ENCODE results near the gene GARIN5A. TPM values are rescaled to one million over a fixed set of nuclear protein-coding genes. Genes with fewer than 3 reads are reported as not detected.
A peak's percentile ranks its signal among the peaks of the same experiment; 100 is the strongest.
"Not testable (repeated sequence)": the region's sequence is repeated elsewhere in the genome, so short reads cannot be mapped to it uniquely, and the experiment has no call there.

Gene GARIN5A
- total and polyA plus RNA-seq, 7 donors = 1.2 to 5.3 (median 2.7) TPM

GRCh38 chr19:50449236-50449899, 27.3 kb downstream of the GARIN5A start:
- H3K4me3 ChIP-seq = no peak overlapping the region
- peaks cover 0 to 88% of the 10 kb centered on the region in 2 donors for H3K36me3 ChIP-seq (ENCODE audit: insufficient read depth in 1 of 2, low read depth in 1 of 2)
- H3K9me3 ChIP-seq = no peaks in the 10 kb centered on the region
- TF ChIP-seq CTCF (IDR thresholded peaks at IDR 0.05) = no peak
- intact Hi-C loops (cut with DNase I) = no loop called here
- ATAC-seq (peak; percentile 52 to 78 (median 68)), DNase-seq (peak in 1 of 2 donors; percentile 63)
- 52 to 71% (median 60%) methylated on average over 14 of the region's 14 CpGs for WGBS, 3 donors
- H3K4me1 ChIP-seq = no peaks in the 10 kb centered on the region
- no peak overlapping the region for H3K27ac ChIP-seq
- no peaks in the 10 kb centered on the region for H3K27me3 ChIP-seq (ENCODE audit: insufficient read depth in 3 of 3, low read length in 2 of 3)

GRCh38 chr19:50447750-50448149, 28.9 kb downstream of the GARIN5A start:
- no peak for TF ChIP-seq CTCF (IDR thresholded peaks at IDR 0.05)
- Histone ChIP-seq H3K36me3 (ENCODE audit: insufficient read depth in 1 of 2, low read depth in 1 of 2) (peaks cover 0 to 86% of the 10 kb centered on the region in 2 donors), H3K27me3 (ENCODE audit: insufficient read depth in 3 of 3, low read length in 2 of 3) (no peaks in the 10 kb centered on the region), H3K4me3 (no peak overlapping the region), H3K4me1 (no peaks in the 10 kb centered on the region), H3K27ac (no peak overlapping the region), H3K9me3 (no peaks in the 10 kb centered on the region)
- intact Hi-C loops (cut with DNase I) = no loop called here
- ATAC-seq (no peak), DNase-seq (no peak)
- 90 to 95% (median 94%) methylated on average over 10 of the region's 10 CpGs for WGBS, 3 donors

GRCh38 chr19:50447053-50447452, 29.6 kb downstream of the GARIN5A start:
- 75 to 83% (median 78%) methylated on average over 5 of the region's 5 CpGs for WGBS, 3 donors
- Histone ChIP-seq H3K27me3 (ENCODE audit: insufficient read depth in 3 of 3, low read length in 2 of 3) (no peaks in the 10 kb centered on the region), H3K27ac (no peak overlapping the region), H3K4me3 (no peak overlapping the region), H3K36me3 (ENCODE audit: insufficient read depth in 1 of 2, low read depth in 1 of 2) (peaks cover 0 to 86% of the 10 kb centered on the region in 2 donors), H3K9me3 (no peaks in the 10 kb centered on the region), H3K4me1 (no peaks in the 10 kb centered on the region)
- no peak for DNase-seq
- no peak for TF ChIP-seq CTCF (IDR thresholded peaks at IDR 0.05)
- intact Hi-C loops (cut with DNase I) = no loop called here
- no peak for ATAC-seq

- DNase-seq = no peak
- Histone ChIP-seq H3K27me3 (ENCODE audit: insufficient read depth in 3 of 3, low read length in 2 of 3) (no peaks in the 10 kb centered on the region), H3K9me3 (no peaks in the 10 kb centered on the region), H3K4me3 (no peak overlapping the region), H3K36me3 (ENCODE audit: insufficient read depth in 1 of 2, low read depth in 1 of 2) (peaks cover 0 to 84% of the 10 kb centered on the region in 2 donors), H3K27ac (no peak overlapping the region), H3K4me1 (no peaks in the 10 kb centered on the region)
- no peak for ATAC-seq
- WGBS, 3 donors = 73 to 78% (median 77%) methylated on average over 1 of the region's 1 CpG
- TF ChIP-seq CTCF (IDR thresholded peaks at IDR 0.05) = no peak
- intact Hi-C loops (cut with DNase I) = no loop called here
These were observed 32.6 kb downstream of the GARIN5A start for GRCh38 chr19:50444059-50444458.

- ATAC-seq; DNase-seq; H3K27ac ChIP-seq; H3K4me3 ChIP-seq; H3K4me1 ChIP-seq; H3K9me3 ChIP-seq; H3K27me3 ChIP-seq (ENCODE audit: insufficient read depth in 3 of 3, low read length in 2 of 3); intact Hi-C loops (cut with DNase I): not testable (repeated sequence)
- WGBS, 3 donors = 38 to 58% (median 43%) methylated on average over 2 of the region's 2 CpGs
- peaks cover 0 to 72% of the 10 kb centered on the region in 2 donors for H3K36me3 ChIP-seq (ENCODE audit: insufficient read depth in 1 of 2, low read depth in 1 of 2)
These were observed 37.5 kb downstream of the GARIN5A start for GRCh38 chr19:50439130-50439529.

All from psoas muscle (tissue), 8 donors.